K562 (cell line): ENCODE data around the gene ANKRD31. TPM values are rescaled to one million over a fixed set of nuclear protein-coding genes. Genes with fewer than 3 reads are reported as not detected.
"Not testable (repeated sequence)": the region's sequence is repeated elsewhere in the genome, so short reads cannot be mapped to it uniquely, and the experiment has no call there.

Experiments
- ATAC-seq: fragments of 200-7000 bp; cut with Tn5 transposase; 3 replicates; pipeline ENCODE4 v1.9.1; 2020; ENCODE audit warnings: moderate library complexity
- BruUV-seq: library from RNA; stranded (reverse); fragments of 400-500 nt; replicated peaks from 2 replicates; lab custom pipeline; 2021; lab: Mats Ljungman, UMichigan
- CTCF ChIA-PET: fragments of 300-600 bp; formaldehyde crosslinking; extraction: SDS; loops from one replicate; lab custom pipeline; 2021; ENCODE audit warnings: low intra/inter-chr PET ratio; lab: Yijun Ruan, JAX
- POLR2A ChIA-PET: fragments of 300-600, 350-650 bp; sonication (Branson Sonifier 250); formaldehyde crosslinking; extraction: SDS; loops from one replicate; lab custom pipeline; 2021; ENCODE audit warnings: antibody characterized with exemption, inconsistent platforms; lab: Yijun Ruan, JAX
- DNase-seq, 4 experiments: peaks; one replicate each; pipeline versions ENCODE4 v3.0.0 to v3.0.0-alpha.2; 2011 to 2018; ENCODE audit warnings: low spot score in 3 of 4, mixed read lengths in 3 of 4; ENCODE audit errors: extremely low read depth in 1 of 4
- FAIRE-seq: peaks from 2 replicates; lab custom pipeline; 2011; peaks lifted over from hg19 to GRCh38; lab: Jason Lieb, UNC
- H2AFZ ChIP-seq: 2 replicates; pipeline ENCODE4 v1.6.0; 2011; ENCODE audit warnings: low read depth, low read length, control low read depth, inconsistent platforms
- H3K27ac ChIP-seq: fragments of 200-600 bp; 3 replicates; pipeline ENCODE4 v1.8.0; 2011; ENCODE audit warnings: low read depth, mild to moderate bottlenecking, control low read depth, inconsistent platforms, low read length, moderate library complexity, mixed read lengths; ENCODE audit errors: extremely low read depth
- H3K27me3 ChIP-seq, 2 experiments: fragments of 300-600 bp in 1 of 2; 2 replicates in 1 of 2; 3 replicates in 1 of 2; pipeline versions ENCODE4 v1.6.0 to v1.8.0; 2011; ENCODE audit warnings: inconsistent platforms in 2 of 2, low read length in 2 of 2, mild to moderate bottlenecking in 1 of 2, mixed read lengths in 1 of 2, moderate library complexity in 1 of 2; ENCODE audit not compliant: control insufficient read depth in 2 of 2, insufficient read depth in 2 of 2
- H3K36me3 ChIP-seq: fragments of 300-600 bp; 3 replicates; pipeline ENCODE4 v1.8.0; 2011; ENCODE audit warnings: mild to moderate bottlenecking, low read length, inconsistent platforms; ENCODE audit not compliant: control insufficient read depth, insufficient read depth
- H3K4me1 ChIP-seq, 2 experiments: fragments of 200-600 bp in 1 of 2; replicated peaks in 1 of 2; 2 replicates in 1 of 2; 3 replicates in 1 of 2; pipeline versions ENCODE4 v1.5.1 to v1.8.0; 2011; ENCODE audit warnings: inconsistent platforms in 2 of 2, low read length in 2 of 2, mild to moderate bottlenecking in 1 of 2, mixed read lengths in 1 of 2, moderate library complexity in 1 of 2; ENCODE audit not compliant: control insufficient read depth in 2 of 2, insufficient read depth in 2 of 2
- H3K4me2 ChIP-seq: 2 replicates; pipeline ENCODE4 v1.6.1; 2011; ENCODE audit warnings: low read length, control low read depth, inconsistent platforms, mixed read lengths; ENCODE audit not compliant: insufficient read depth
- H3K4me3 ChIP-seq: fragments of 200-600 bp; sonication (generic), shearing (Covaris generic); 2 replicates; pipeline ENCODE4 v1.5.1; 2016; ENCODE audit warnings: control low read depth, inconsistent platforms
- H3K79me2 ChIP-seq: fragments of 200-600 bp; 3 replicates; pipeline ENCODE4 v1.8.0; 2011; ENCODE audit warnings: low read length, inconsistent platforms; ENCODE audit not compliant: control insufficient read depth, insufficient read depth
- H3K9ac ChIP-seq, 2 experiments: 2 replicates each; pipeline versions ENCODE4 v1.6.0 to v1.6.1; 2011; ENCODE audit warnings: low read depth in 2 of 2, low read length in 2 of 2, control low read depth in 1 of 2, inconsistent platforms in 1 of 2, mild to moderate bottlenecking in 1 of 2, mixed read lengths in 1 of 2; ENCODE audit not compliant: insufficient read depth in 1 of 2
- H3K9me1 ChIP-seq: one replicate; pipeline ENCODE4 v1.6.0; 2011; ENCODE audit warnings: inconsistent platforms, mild to moderate bottlenecking, low read length, moderate library complexity; ENCODE audit not compliant: control insufficient read depth, insufficient read depth
- H3K9me3 ChIP-seq: replicated peaks from 2 replicates; pipeline ENCODE4 v1.5.1; 2011; ENCODE audit warnings: low read depth, low read length, inconsistent platforms; ENCODE audit not compliant: control insufficient read depth, insufficient read depth
- H4K20me1 ChIP-seq: replicated peaks from 2 replicates; pipeline ENCODE4 v1.6.1; 2011; ENCODE audit warnings: low read length, inconsistent platforms, mixed read lengths; ENCODE audit not compliant: control insufficient read depth, insufficient read depth
- ASH1L ChIP-seq: fragments of 450-650 bp; IDR thresholded peaks from 2 replicates; pipeline ENCODE4 v1.6.1; 2018; ENCODE audit warnings: borderline replicate concordance, mild to moderate bottlenecking, low read depth; ENCODE audit not compliant: partially characterized antibody
- HNRNPUL1 ChIP-seq: fragments of 200-400 bp; formaldehyde crosslinking; IDR thresholded peaks from 2 replicates; pipeline ENCODE4 v1.6.1; 2017; ENCODE audit warnings: low read length
- MBD2 ChIP-seq: sonication (generic); IDR thresholded peaks from 2 replicates; pipeline ENCODE4 v1.6.1; 2016; ENCODE audit warnings: low read depth, borderline replicate concordance
- THAP12 ChIP-seq: fragments of 250-450 bp; sonication (Bioruptor Pico); IDR thresholded peaks from 2 replicates; pipeline ENCODE4 v1.9.0; 2021; ENCODE audit warnings: mild to moderate bottlenecking, inconsistent platforms
- ZKSCAN8 ChIP-seq: fragments of 200-800 bp; sonication (Bioruptor generic); IDR thresholded peaks from 2 replicates; pipeline ENCODE4 v1.6.1; 2016; ENCODE audit warnings: missing genetic modification characterization, missing compliant biosample characterization
- ZNF175 ChIP-seq: fragments of 200-800 bp; sonication (Bioruptor generic); IDR thresholded peaks from 2 replicates; pipeline ENCODE4 v1.6.1; 2016; ENCODE audit warnings: low read depth, mild to moderate bottlenecking, missing genetic modification characterization, missing compliant biosample characterization
- ZNF253 ChIP-seq: fragments of 250-450 bp; sonication (Bioruptor Pico); conservative IDR thresholded peaks from 2 replicates; pipeline ENCODE4 v1.6.1; 2021; ENCODE audit warnings: mild to moderate bottlenecking
- ZNF668 ChIP-seq: fragments of 250-450 bp; sonication (Bioruptor Pico); IDR thresholded peaks from 2 replicates; pipeline ENCODE4 v1.8.0; 2022; ENCODE audit warnings: mild to moderate bottlenecking, inconsistent platforms
- WGBS: fragments of 100-300 bp; shearing (Covaris generic); methylation state at CpG from one replicate; pipeline ENCODE4 v1.1.6; 2016; ENCODE audit warnings: low coverage, mixed read lengths; ENCODE audit not compliant: insufficient coverage; ENCODE audit errors: missing lambda C conversion rate; 5-methylcytosine and 5-hydroxymethylcytosine counted together
- in situ Hi-C: fragments of 300-500 bp; cut with MboI; formaldehyde crosslinking; loops from 4 replicates; pipeline ENCODE4 v1.15.0; 2018; ENCODE audit warnings: inconsistent platforms, mixed read lengths
- intact Hi-C: fragments of 100-400 bp; cut with micrococcal nuclease; formaldehyde crosslinking; loops from 2 replicates; pipeline ENCODE4 v1.14.2; 2022
- polyA plus RNA-seq, 8 experiments: library from polyadenylated mRNA; depleted of rRNA in 4 of 8; stranded (reverse) in 5 of 8; unstranded in 3 of 8; fragments of >200 nt; fragmentation: Nextera tagmentation in 2 of 8; fragmentation: Illumina TruSeq in 1 of 8; extraction: Ambion mirVana in 2 of 8; extraction: Trizol in 1 of 8; gene quantifications; 2 replicates each; pipeline versions ENCODE4 v1.2.1 to v1.2.3, GENCODE V29; 2011 to 2014; ENCODE audit warnings: inconsistent platforms in 1 of 8, missing spikeins in 1 of 8
- total RNA-seq, 7 experiments: library from RNA; depleted of rRNA in 6 of 7; stranded (reverse); fragments of >200 nt in 6 of 7; fragmentation: Illumina TruSeq in 2 of 7; extraction: Trizol in 2 of 7; gene quantifications; 2 replicates each; pipeline versions ENCODE4 v1.2.1 to v1.2.3, GENCODE V29; 2011 to 2021; ENCODE audit warnings: low replicate concordance in 1 of 7

Gene ANKRD31
- total and polyA plus RNA-seq, 9 of the 15 experiments (the other 6 are each of a cell fraction or from before 2014, with no cell fraction given): under 0.01 to 0.11 (median 0.05) TPM; not detected in 1

- Histone ChIP-seq H3K27ac (no peak overlapping the region), H3K4me3 (no peak overlapping the region), H3K9ac (no peak overlapping the region), H3K79me2 (no peaks in the 10 kb centered on the region), H3K36me3 (no peaks in the 10 kb centered on the region), H2AFZ (no peak overlapping the region), H3K9me1 (no peaks in the 10 kb centered on the region), H3K9me3 (no peaks in the 10 kb centered on the region), H3K4me2 (no peak overlapping the region), H3K4me1 (no peaks in the 10 kb centered on the region), H3K27me3 (no peaks in the 10 kb centered on the region), H4K20me1 (no peaks in the 10 kb centered on the region)
- POLR2A ChIA-PET: no interaction called here
- FAIRE-seq: no peak
- intact Hi-C loops (no loop called here), in situ Hi-C loops (no loop called here)
- DNase-seq: no peak
- no peak for TF ChIP-seq ZNF668
- no peak for TF ChIP-seq HNRNPUL1
- no peak for TF ChIP-seq ZKSCAN8 (CRISPR knock-in tag)
- TF ChIP-seq ZNF175 (CRISPR knock-in tag): no peak
- TF ChIP-seq ASH1L: no peak
- TF ChIP-seq MBD2: no peak
- no peak for TF ChIP-seq ZNF253 (CRISPR knock-in tag)
- no peak for TF ChIP-seq THAP12
- BruUV-seq: no TSS peak
- ATAC-seq: no peak
- CTCF ChIA-PET: no interaction called here
These were observed 119.8 kb downstream of the ANKRD31 start for GRCh38 chr5:75116856-75117255.

DNA sequence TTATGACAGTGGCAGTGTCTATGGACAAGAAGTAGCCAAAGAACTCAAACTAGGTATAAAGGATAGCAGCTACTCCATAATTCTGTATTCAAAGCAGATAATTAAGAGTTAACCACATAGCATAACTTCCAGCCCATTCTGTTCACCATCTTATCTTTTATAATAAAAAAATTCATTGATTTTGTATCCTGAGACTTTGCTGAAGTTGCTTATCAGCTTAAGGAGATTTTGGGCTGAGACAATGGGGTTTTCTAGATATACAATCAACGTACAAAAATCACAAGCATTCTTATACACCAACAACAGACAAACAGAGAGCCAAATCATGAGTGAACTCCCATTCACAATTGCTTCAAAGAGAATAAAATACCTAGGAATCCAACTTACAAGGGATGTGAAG is 122.4 kb downstream of the ANKRD31 start:
- WGBS: 0% methylated on average over 1 of the region's 1 CpG

More for the DNA sequence above, 122.4 kb downstream of the ANKRD31 start:
- H4K20me1 ChIP-seq, FAIRE-seq, H3K4me3 ChIP-seq, ATAC-seq, intact Hi-C loops, H3K9me3 ChIP-seq, BruUV-seq, in situ Hi-C loops, H3K9me1 ChIP-seq, H3K4me1 ChIP-seq, CTCF ChIA-PET, H3K4me2 ChIP-seq, H3K79me2 ChIP-seq, H3K27ac ChIP-seq, H3K27me3 ChIP-seq, POLR2A ChIA-PET, DNase-seq, H2AFZ ChIP-seq, H3K9ac ChIP-seq, H3K36me3 ChIP-seq: not testable (repeated sequence)
